ENCODE results near the gene NPTX1. TPM values are rescaled to one million over a fixed set of nuclear protein-coding genes. Genes with fewer than 3 reads are reported as not detected.
A peak's percentile ranks its signal among the peaks of the same experiment; 100 is the strongest.
"Not testable (repeated sequence)": the region's sequence is repeated elsewhere in the genome, so short reads cannot be mapped to it uniquely, and the experiment has no call there.

Gene NPTX1
- total and polyA plus RNA-seq, 2 of the 13 experiments (the other 11 are each of a cell fraction or from before 2014, with no cell fraction given): 0.01 TPM; not detected in 1

DNA sequence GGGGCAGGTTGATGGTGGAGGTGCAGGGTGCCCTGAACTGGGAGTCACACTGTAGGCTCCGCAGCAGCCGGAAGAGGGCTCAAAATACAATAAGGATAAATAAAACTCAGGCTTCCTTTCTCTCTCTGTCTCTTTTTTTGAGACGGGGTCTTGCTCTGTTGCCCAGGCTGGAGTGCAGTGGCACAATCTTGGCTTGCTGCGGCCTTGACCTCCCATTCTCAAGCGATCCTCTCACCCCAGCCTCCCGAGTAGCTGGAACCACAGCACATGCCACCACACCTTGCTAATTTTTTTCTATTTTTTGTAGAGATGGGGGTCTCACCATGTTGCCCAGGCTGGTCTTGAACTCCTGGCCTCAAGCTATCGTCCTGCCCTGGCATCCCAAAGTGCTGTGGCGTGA lies 32.9 kb upstream of the NPTX1 start:
- no peaks in the 10 kb centered on the region for H3K79me2 ChIP-seq (ENCODE audit: insufficient read depth, low read length)
- H3K9ac ChIP-seq (ENCODE audit: insufficient read depth, low read depth, low read length): no peak overlapping the region
- no peak overlapping the region for H2AFZ ChIP-seq (ENCODE audit: low read length)
- no TSS peak for BruUV-seq (replicated peaks)
- TF ChIP-seq TCF7 (IDR thresholded peaks at IDR 0.05; ENCODE audit: low read depth) (no peak), ZNF121 (CRISPR knock-in tag; IDR thresholded peaks at IDR 0.05) (peak; percentile 53; the same call in 1 of the 2 replicates), CENPX (CRISPR knock-in tag; IDR thresholded peaks at IDR 0.05) (no peak)
- intact Hi-C loops (cut with micrococcal nuclease; ENCODE audit: unreplicated experiment) (no loop called here), in situ Hi-C loops (cut with HindIII; ENCODE audit: extremely low pct_ligation_motif_present, low pct_unique_long_range_greater_than_20kb) (loop anchor here (5.0 kb wide), 1 partner anchor 82 kb away; no protein-coding TSS in a partner anchor)
- WGBS (ENCODE audit: low lambda C conversion rate): 8% methylated on average over 8 of the region's 8 CpGs
- no peaks in the 10 kb centered on the region for H4K20me1 ChIP-seq (ENCODE audit: insufficient read depth, low read length)
- H3K9me3 ChIP-seq (ENCODE audit: low read length): no peaks in the 10 kb centered on the region
- ChIA-PET POLR2A (no interaction called here), CTCF (ENCODE audit: low intra/inter-chr PET ratio, low total read pairs) (no interaction called here)
- FAIRE-seq (no peak), ATAC-seq (no peak), DNase-seq (ENCODE audit: low spot score) (no peak)
- H3K36me3 ChIP-seq (replicated peaks in 1 of 2; ENCODE audit: control insufficient read depth in 1 of 2, insufficient read depth in 2 of 2, low read length in 2 of 2): no peaks in the 10 kb centered on the region
- H3K27ac ChIP-seq (ENCODE audit: extremely low read length, insufficient read depth, low read length): no peak overlapping the region
- peaks cover 0 to 78% of the 10 kb centered on the region in 2 experiments for H3K27me3 ChIP-seq (ENCODE audit: control insufficient read depth in 1 of 2, insufficient read depth in 2 of 2, low read length in 2 of 2)
- no peak overlapping the region for H3K4me3 ChIP-seq (replicated peaks in 1 of 3; ENCODE audit: insufficient read depth in 1 of 3, low read depth in 2 of 3, low read length in 3 of 3)
- H3K4me1 ChIP-seq (ENCODE audit: insufficient read depth, low read length): no peaks in the 10 kb centered on the region
- H3K4me2 ChIP-seq (ENCODE audit: low read depth, low read length): no peak overlapping the region

DNA sequence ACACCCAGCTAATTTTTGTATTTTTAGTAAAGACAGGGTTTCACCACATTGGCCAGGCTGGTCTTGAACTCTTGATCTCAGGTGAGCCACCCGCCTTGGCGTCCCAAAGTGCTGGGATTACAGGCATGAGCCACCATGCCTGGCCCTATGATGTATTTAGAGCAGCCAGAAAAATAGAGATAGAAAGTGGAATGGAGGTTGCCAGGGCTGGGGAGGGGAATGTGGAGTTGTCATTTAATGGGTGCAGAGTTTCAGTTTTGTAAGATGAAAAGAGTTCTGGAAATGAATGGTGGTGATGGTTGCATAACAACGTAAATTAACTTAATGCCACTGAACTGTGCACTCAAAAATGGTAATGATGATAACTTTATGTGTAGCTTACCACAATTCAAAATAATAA lies 31.6 kb upstream of the NPTX1 start:
- ChIA-PET CTCF (ENCODE audit: low intra/inter-chr PET ratio, low total read pairs) (no interaction called here), POLR2A (no interaction called here)
- ATAC-seq (no peak), FAIRE-seq (no peak), DNase-seq (ENCODE audit: low spot score) (no peak)
- Histone ChIP-seq H3K4me3 (replicated peaks in 1 of 3; ENCODE audit: insufficient read depth in 1 of 3, low read depth in 2 of 3, low read length in 3 of 3) (no peak overlapping the region), H3K36me3 (replicated peaks in 1 of 2; ENCODE audit: control insufficient read depth in 1 of 2, insufficient read depth in 2 of 2, low read length in 2 of 2) (no peaks in the 10 kb centered on the region), H2AFZ (ENCODE audit: low read length) (no peak overlapping the region), H3K9ac (ENCODE audit: insufficient read depth, low read depth, low read length) (no peak overlapping the region), H3K9me3 (ENCODE audit: low read length) (no peaks in the 10 kb centered on the region), H4K20me1 (ENCODE audit: insufficient read depth, low read length) (no peaks in the 10 kb centered on the region), H3K27me3 (ENCODE audit: control insufficient read depth in 1 of 2, insufficient read depth in 2 of 2, low read length in 2 of 2) (peaks cover 0 to 67% of the 10 kb centered on the region in 2 experiments; a peak in 4 of 5 replicates), H3K27ac (ENCODE audit: extremely low read length, insufficient read depth, low read length) (no peak overlapping the region), H3K4me2 (ENCODE audit: low read depth, low read length) (no peak overlapping the region), H3K4me1 (ENCODE audit: insufficient read depth, low read length) (no peaks in the 10 kb centered on the region), H3K79me2 (ENCODE audit: insufficient read depth, low read length) (no peaks in the 10 kb centered on the region)
- no TSS peak for BruUV-seq (replicated peaks)
- intact Hi-C loops (cut with micrococcal nuclease; ENCODE audit: unreplicated experiment): no loop called here
- WGBS (ENCODE audit: low lambda C conversion rate): 21% methylated on average over 3 of the region's 3 CpGs
- TF ChIP-seq GTF2F1 (IDR thresholded peaks at IDR 0.05; ENCODE audit: low read length): no peak
- no peak for TF ChIP-seq ZNF430 (CRISPR knock-in tag; IDR thresholded peaks at IDR 0.05)
- TF ChIP-seq NFRKB (IDR thresholded peaks at IDR 0.05): no peak
- no peak for TF ChIP-seq NAIF1 (CRISPR knock-in tag; IDR thresholded peaks at IDR 0.05; ENCODE audit: borderline replicate concordance)
- no peak for TF ChIP-seq U2AF2 (IDR thresholded peaks at IDR 0.05; ENCODE audit: low read depth, low read length)
- TF ChIP-seq MED8 (CRISPR knock-in tag; IDR thresholded peaks at IDR 0.05; ENCODE audit: insufficient replicate concordance): no peak
- in situ Hi-C loops (cut with HindIII; ENCODE audit: extremely low pct_ligation_motif_present, low pct_unique_long_range_greater_than_20kb): loop anchor here (5.0 kb wide), 1 partner anchor 81 kb away; no protein-coding TSS in a partner anchor

DNA sequence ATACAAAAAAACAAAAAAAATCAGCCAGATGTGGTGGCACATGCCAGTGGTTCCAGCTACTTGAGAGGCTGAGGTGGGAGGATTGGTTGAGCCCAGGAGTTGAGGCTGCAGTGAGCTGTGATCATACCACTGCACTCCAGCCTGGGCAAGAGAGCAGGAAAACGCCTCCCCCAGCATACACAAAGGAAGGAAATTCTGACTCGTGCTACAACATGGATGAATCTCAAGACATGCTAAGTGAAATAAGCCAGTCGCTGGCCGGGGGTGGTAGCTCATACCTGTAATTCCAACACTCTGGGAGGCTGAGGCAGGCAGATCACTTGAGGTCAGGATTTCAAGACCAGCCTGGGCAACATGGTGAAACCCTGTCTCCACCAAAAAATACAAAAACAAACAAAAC lies 30.8 kb upstream of the NPTX1 start:
- H3K79me2 ChIP-seq (ENCODE audit: insufficient read depth, low read length); intact Hi-C loops (cut with micrococcal nuclease; ENCODE audit: unreplicated experiment); ATAC-seq; DNase-seq (ENCODE audit: low spot score); H2AFZ ChIP-seq (ENCODE audit: low read length); CTCF ChIA-PET (ENCODE audit: low intra/inter-chr PET ratio, low total read pairs); H3K27ac ChIP-seq (ENCODE audit: extremely low read length, insufficient read depth, low read length); H3K4me2 ChIP-seq (ENCODE audit: low read depth, low read length); H3K9ac ChIP-seq (ENCODE audit: insufficient read depth, low read depth, low read length); H3K4me3 ChIP-seq (replicated peaks in 1 of 3; ENCODE audit: insufficient read depth in 1 of 3, low read depth in 2 of 3, low read length in 3 of 3); H3K36me3 ChIP-seq (replicated peaks in 1 of 2; ENCODE audit: control insufficient read depth in 1 of 2, insufficient read depth in 2 of 2, low read length in 2 of 2); POLR2A ChIA-PET; H3K4me1 ChIP-seq (ENCODE audit: insufficient read depth, low read length); FAIRE-seq; BruUV-seq (replicated peaks); H4K20me1 ChIP-seq (ENCODE audit: insufficient read depth, low read length); H3K9me3 ChIP-seq (ENCODE audit: low read length): not testable (repeated sequence)
- in situ Hi-C loops (cut with HindIII; ENCODE audit: extremely low pct_ligation_motif_present, low pct_unique_long_range_greater_than_20kb): loop anchor here (5.0 kb wide), 1 partner anchor 80 kb away; no protein-coding TSS in a partner anchor
- H3K27me3 ChIP-seq (ENCODE audit: control insufficient read depth in 1 of 2, insufficient read depth in 2 of 2, low read length in 2 of 2): peaks cover 2 to 68% of the 10 kb centered on the region in 2 experiments; a peak in 4 of 5 replicates
- WGBS (ENCODE audit: low lambda C conversion rate): 4% methylated on average over 4 of the region's 4 CpGs
